MM.1S (cell line): Measurements from ENCODE around the gene RAB31.

Experiments
- EZH2 ChIP-seq: fragments of 300-600 bp; sonication (generic); optimal IDR thresholded peaks from 2 replicates; pipeline ENCODE3; 2017; ENCODE audit warnings: low read depth, mild to moderate bottlenecking, antibody characterized with exemption, low read length, mixed read lengths
- TF ChIP-seq, protein P1 (sequence below): fragments of 300-600 bp; sonication (generic); IDR thresholded peaks from 2 replicates; pipeline ENCODE4 v1.5.1; 2016; ENCODE audit warnings: antibody characterized with exemption, low read length, mixed read lengths

- TF ChIP-seq, protein P1, sequence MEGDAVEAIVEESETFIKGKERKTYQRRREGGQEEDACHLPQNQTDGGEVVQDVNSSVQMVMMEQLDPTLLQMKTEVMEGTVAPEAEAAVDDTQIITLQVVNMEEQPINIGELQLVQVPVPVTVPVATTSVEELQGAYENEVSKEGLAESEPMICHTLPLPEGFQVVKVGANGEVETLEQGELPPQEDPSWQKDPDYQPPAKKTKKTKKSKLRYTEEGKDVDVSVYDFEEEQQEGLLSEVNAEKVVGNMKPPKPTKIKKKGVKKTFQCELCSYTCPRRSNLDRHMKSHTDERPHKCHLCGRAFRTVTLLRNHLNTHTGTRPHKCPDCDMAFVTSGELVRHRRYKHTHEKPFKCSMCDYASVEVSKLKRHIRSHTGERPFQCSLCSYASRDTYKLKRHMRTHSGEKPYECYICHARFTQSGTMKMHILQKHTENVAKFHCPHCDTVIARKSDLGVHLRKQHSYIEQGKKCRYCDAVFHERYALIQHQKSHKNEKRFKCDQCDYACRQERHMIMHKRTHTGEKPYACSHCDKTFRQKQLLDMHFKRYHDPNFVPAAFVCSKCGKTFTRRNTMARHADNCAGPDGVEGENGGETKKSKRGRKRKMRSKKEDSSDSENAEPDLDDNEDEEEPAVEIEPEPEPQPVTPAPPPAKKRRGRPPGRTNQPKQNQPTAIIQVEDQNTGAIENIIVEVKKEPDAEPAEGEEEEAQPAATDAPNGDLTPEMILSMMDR, result no peak
- TF ChIP-seq EZH2, result no peak
Observed at GRCh38 chr18:9730786-9731185, 22.7 kb downstream of the RAB31 start.
